ENCODE measurements around the gene RHO. TPM values are rescaled to one million over a fixed set of nuclear protein-coding genes. Genes with fewer than 3 reads are reported as not detected.
A peak's percentile ranks its signal among the peaks of the same experiment; 100 is the strongest.
"Not testable (repeated sequence)": the region's sequence is repeated elsewhere in the genome, so short reads cannot be mapped to it uniquely, and the experiment has no call there.

The RHO gene
- total and polyA plus RNA-seq, 2 donors (not counting 3 experiments of a cell fraction or from before 2014, with no cell fraction given): not detected

DNA sequence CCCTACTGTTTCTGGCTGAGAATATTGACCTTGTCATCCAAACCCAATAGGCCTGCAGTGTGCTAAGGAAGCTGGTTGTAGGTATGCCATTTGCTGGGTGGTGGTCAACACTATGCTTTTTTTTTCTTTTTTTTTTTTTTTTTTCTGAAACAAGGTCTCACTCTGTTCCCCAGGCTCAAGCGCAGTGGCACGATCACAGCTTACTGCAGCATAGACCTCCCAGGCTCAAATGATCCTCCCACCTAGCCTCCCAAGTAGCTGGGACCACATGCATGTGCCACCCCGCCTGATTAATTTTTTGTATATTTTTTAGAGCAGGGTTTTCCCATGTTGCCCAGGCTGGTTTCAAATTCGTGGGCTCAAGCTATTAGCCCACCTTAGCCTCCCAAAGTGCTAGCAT is 35.7 kb upstream of the RHO start:
- Histone ChIP-seq H3K4me3 (replicated peaks in 1 of 3; ENCODE audit: insufficient read depth in 1 of 3, low read depth in 1 of 3, low read length in 3 of 3) (no peak overlapping the region), H3K36me3 (ENCODE audit: control insufficient read depth in 2 of 2, extremely low read depth in 1 of 2, insufficient read depth in 2 of 2, low read length in 2 of 2) (peaks cover 0 to 4% of the 10 kb centered on the region in 2 experiments), H3K4me2 (ENCODE audit: insufficient read depth, low read length) (no peak overlapping the region), H3K27me3 (ENCODE audit: control insufficient read depth in 2 of 2, insufficient read depth in 2 of 2, low read length in 2 of 2) (no peaks in the 10 kb centered on the region), H3K9me1 (replicated peaks; ENCODE audit: control insufficient read depth, extremely low read depth, insufficient read depth, low read length) (no peaks in the 10 kb centered on the region), H3K9ac (replicated peaks; ENCODE audit: extremely low read depth, insufficient read depth, low read length) (no peak overlapping the region), H2AFZ (ENCODE audit: low read depth, low read length) (no peak overlapping the region), H3K27ac (ENCODE audit: insufficient read depth, low read depth, low read length) (no peak overlapping the region), H3K4me1 (ENCODE audit: control insufficient read depth, extremely low read depth, insufficient read depth, low read length) (peaks cover 45% of the 10 kb centered on the region), H3K9me3 (replicated peaks; ENCODE audit: control insufficient read depth, insufficient read depth, low read length) (no peaks in the 10 kb centered on the region), H3K79me2 (ENCODE audit: control insufficient read depth, insufficient read depth, low read length) (no peaks in the 10 kb centered on the region), H4K20me1 (replicated peaks; ENCODE audit: control insufficient read depth, extremely low read depth, insufficient read depth, low read length) (no peaks in the 10 kb centered on the region)
- dilution Hi-C loops (cut with MboI; ENCODE audit: extremely low pct_ligation_motif_present, low sequenced_read_pairs): no loop called here
- POLR2A ChIA-PET: interaction anchor here (1.1 kb wide), 1 partner anchor 104 kb away, joined by 4 read pairs; no protein-coding TSS in a partner anchor
- CTCF ChIA-PET: interaction anchor here (0.7 to 3.8 kb wide), 7 partner anchors 67 to 135 kb away, joined by 3 to 80 read pairs (median 6); no protein-coding TSS in a partner anchor
- FAIRE-seq (no peak), DNase-seq (ENCODE audit: low read depth, low spot score) (no peak)
- TF ChIP-seq JUN (IDR thresholded peaks at IDR 0.05; ENCODE audit: borderline replicate concordance, insufficient read depth, insufficient read length, low read depth) (no peak), EZH2 (IDR thresholded peaks at IDR 0.05; ENCODE audit: borderline replicate concordance, low read depth, low read length, severe bottlenecking) (no peak), POLR2A (IDR thresholded peaks at IDR 0.05; ENCODE audit: low read depth, low read length) (no peak)
- TF ChIP-seq, protein P1, sequence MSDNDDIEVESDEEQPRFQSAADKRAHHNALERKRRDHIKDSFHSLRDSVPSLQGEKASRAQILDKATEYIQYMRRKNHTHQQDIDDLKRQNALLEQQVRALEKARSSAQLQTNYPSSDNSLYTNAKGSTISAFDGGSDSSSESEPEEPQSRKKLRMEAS (IDR thresholded peaks at IDR 0.05; ENCODE audit: insufficient read depth, insufficient read length): no peak
- intact Hi-C loops (cut with micrococcal nuclease): loop anchor here (5.0 kb wide), 1 partner anchor 400 kb away; the partner anchor contains the start of gene TMCC1
- no TSS peak for BruUV-seq (replicated peaks)

DNA sequence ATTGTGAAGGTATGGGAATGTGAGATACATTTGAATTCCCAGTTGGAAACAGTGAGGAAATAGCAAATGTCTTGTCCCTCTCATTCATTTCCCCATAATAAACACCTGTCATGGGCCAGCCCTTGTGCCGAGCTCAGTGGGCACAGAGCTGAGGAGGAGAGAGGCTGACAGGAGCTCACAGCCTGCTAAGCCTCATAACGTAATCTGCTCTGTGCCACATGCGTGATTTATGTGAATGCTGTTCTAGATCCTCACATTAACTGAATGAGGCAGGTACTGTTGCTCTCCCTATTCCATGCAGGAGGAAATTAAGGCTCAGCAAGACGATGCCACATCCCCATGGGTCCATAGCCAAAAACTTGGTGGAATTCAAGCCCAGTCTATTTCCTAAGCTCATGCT is 35.2 kb upstream of the RHO start:
- Histone ChIP-seq H3K9me3 (replicated peaks; ENCODE audit: control insufficient read depth, insufficient read depth, low read length) (no peaks in the 10 kb centered on the region), H3K4me2 (ENCODE audit: insufficient read depth, low read length) (no peak overlapping the region), H3K36me3 (ENCODE audit: control insufficient read depth in 2 of 2, extremely low read depth in 1 of 2, insufficient read depth in 2 of 2, low read length in 2 of 2) (peaks cover 0 to 4% of the 10 kb centered on the region in 2 experiments), H3K9ac (replicated peaks; ENCODE audit: extremely low read depth, insufficient read depth, low read length) (no peak overlapping the region), H3K4me3 (replicated peaks in 1 of 3; ENCODE audit: insufficient read depth in 1 of 3, low read depth in 1 of 3, low read length in 3 of 3) (no peak overlapping the region), H3K27ac (ENCODE audit: insufficient read depth, low read depth, low read length) (peak overlapping the region; percentile 5), H3K9me1 (replicated peaks; ENCODE audit: control insufficient read depth, extremely low read depth, insufficient read depth, low read length) (no peaks in the 10 kb centered on the region), H4K20me1 (replicated peaks; ENCODE audit: control insufficient read depth, extremely low read depth, insufficient read depth, low read length) (no peaks in the 10 kb centered on the region), H3K79me2 (ENCODE audit: control insufficient read depth, insufficient read depth, low read length) (no peaks in the 10 kb centered on the region), H3K4me1 (ENCODE audit: control insufficient read depth, extremely low read depth, insufficient read depth, low read length) (peaks cover 48% of the 10 kb centered on the region), H2AFZ (ENCODE audit: low read depth, low read length) (no peak overlapping the region), H3K27me3 (ENCODE audit: control insufficient read depth in 2 of 2, insufficient read depth in 2 of 2, low read length in 2 of 2) (no peaks in the 10 kb centered on the region)
- intact Hi-C loops (cut with micrococcal nuclease): loop anchor here (5.0 kb wide), 1 partner anchor 399 kb away; the partner anchor contains the start of gene TMCC1
- TF ChIP-seq MYC (IDR thresholded peaks at IDR 0.05; ENCODE audit: low read depth, low read length): no peak
- dilution Hi-C loops (cut with MboI; ENCODE audit: extremely low pct_ligation_motif_present, low sequenced_read_pairs): no loop called here
- CTCF ChIA-PET: interaction anchor here (0.7 to 3.8 kb wide), 5 partner anchors 66 to 112 kb away, joined by 3 to 80 read pairs (median 6); no protein-coding TSS in a partner anchor
- POLR2A ChIA-PET: interaction anchor here (1.1 kb wide), 1 partner anchor 103 kb away, joined by 4 read pairs; no protein-coding TSS in a partner anchor
- DNase-seq (ENCODE audit: low read depth, low spot score): no peak
- BruUV-seq (replicated peaks): no TSS peak
- FAIRE-seq: no peak

DNA sequence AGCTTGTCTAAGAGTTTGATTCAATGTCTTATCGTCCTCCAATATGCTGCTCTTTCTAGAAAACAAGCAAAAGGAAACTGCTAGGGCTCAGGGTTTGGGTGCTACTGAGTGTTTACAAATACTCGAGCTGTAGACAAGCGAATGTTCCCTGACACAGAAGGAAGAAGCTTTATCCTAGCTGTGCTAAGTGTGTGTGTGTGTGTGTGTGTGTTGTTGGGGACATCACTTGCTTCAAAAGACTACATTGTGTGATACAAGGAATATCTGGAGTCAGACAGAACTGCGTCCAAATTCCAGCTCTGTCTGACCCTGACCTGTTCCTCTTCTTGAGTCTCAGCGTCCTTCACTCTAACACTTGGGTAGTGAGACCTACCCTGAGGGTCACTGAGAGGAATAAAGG is 33.9 kb upstream of the RHO start:
- H3K4me2 ChIP-seq (ENCODE audit: insufficient read depth, low read length): peak overlapping the region; percentile 10
- H3K79me2 ChIP-seq (ENCODE audit: control insufficient read depth, insufficient read depth, low read length); H3K9me1 ChIP-seq (replicated peaks; ENCODE audit: control insufficient read depth, extremely low read depth, insufficient read depth, low read length); FAIRE-seq; H3K4me3 ChIP-seq (replicated peaks in 1 of 3; ENCODE audit: insufficient read depth in 1 of 3, low read depth in 1 of 3, low read length in 3 of 3); H2AFZ ChIP-seq (ENCODE audit: low read depth, low read length); H3K9me3 ChIP-seq (replicated peaks; ENCODE audit: control insufficient read depth, insufficient read depth, low read length); H4K20me1 ChIP-seq (replicated peaks; ENCODE audit: control insufficient read depth, extremely low read depth, insufficient read depth, low read length); H3K27me3 ChIP-seq (ENCODE audit: control insufficient read depth in 2 of 2, insufficient read depth in 2 of 2, low read length in 2 of 2); POLR2A ChIA-PET; dilution Hi-C loops (cut with MboI; ENCODE audit: extremely low pct_ligation_motif_present, low sequenced_read_pairs); H3K36me3 ChIP-seq (ENCODE audit: control insufficient read depth in 2 of 2, extremely low read depth in 1 of 2, insufficient read depth in 2 of 2, low read length in 2 of 2): not testable (repeated sequence)
- intact Hi-C loops (cut with micrococcal nuclease): loop anchor here (5.0 kb wide), 1 partner anchor 398 kb away; the partner anchor contains the start of gene TMCC1
- H3K27ac ChIP-seq (ENCODE audit: insufficient read depth, low read depth, low read length): peak overlapping the region; percentile 96
- peak overlapping the region; percentile 72 for H3K9ac ChIP-seq (replicated peaks; ENCODE audit: extremely low read depth, insufficient read depth, low read length)
- BruUV-seq (replicated peaks): TSS peak; percentile 81
- peak; percentile 45 for DNase-seq (ENCODE audit: low read depth, low spot score)
- H3K4me1 ChIP-seq (ENCODE audit: control insufficient read depth, extremely low read depth, insufficient read depth, low read length): peaks cover 56% of the 10 kb centered on the region
- CTCF ChIA-PET: interaction anchor here (0.9 to 1.5 kb wide), 2 partner anchors 64 to 111 kb away, joined by 3 read pairs; no protein-coding TSS in a partner anchor

Measured in endothelial cell of umbilical vein (primary cell).